OCI-LY1 (cell line): ENCODE data around the gene LIME1.

Experiments
- H2AFZ ChIP-seq: fragments of 200-600 bp; sonication (generic), shearing (Covaris generic); 2 replicates; pipeline ENCODE4 v1.6.0; 2014; ENCODE audit warnings: antibody characterized with exemption, mild to moderate bottlenecking, low read length
- H3F3A ChIP-seq: fragments of 200-600 bp; sonication (generic), shearing (Covaris generic); 2 replicates; pipeline ENCODE4 v1.6.0; 2014; ENCODE audit warnings: mild to moderate bottlenecking, antibody characterized with exemption, low read length, moderate library complexity; ENCODE audit not compliant: insufficient read depth
- H3K27ac ChIP-seq: fragments of 200-600 bp; sonication (generic); 2 replicates; pipeline ENCODE4 v1.5.1; 2014; ENCODE audit warnings: low read length, mixed run types, mild to moderate bottlenecking, low read depth; ENCODE audit not compliant: poor library complexity, severe bottlenecking
- H3K27me3 ChIP-seq: fragments of 200-600 bp; sonication (generic); 2 replicates; pipeline ENCODE4 v1.6.0; 2014; ENCODE audit warnings: antibody characterized with exemption, mild to moderate bottlenecking, low read length, moderate library complexity; ENCODE audit not compliant: insufficient read depth
- H3K36me3 ChIP-seq: fragments of 200-600 bp; sonication (generic); 2 replicates; pipeline ENCODE4 v1.6.1; 2014; ENCODE audit warnings: mild to moderate bottlenecking, antibody characterized with exemption, low read length, moderate library complexity, mixed read lengths; ENCODE audit not compliant: insufficient read depth
- H3K4me1 ChIP-seq: fragments of 200-600 bp; sonication (generic); 2 replicates; pipeline ENCODE4 v1.5.1; 2014; ENCODE audit warnings: mild to moderate bottlenecking, low read length, moderate library complexity; ENCODE audit not compliant: insufficient read depth, severe bottlenecking
- H3K4me2 ChIP-seq: fragments of 200-600 bp; sonication (generic), shearing (Covaris generic); 2 replicates; pipeline ENCODE4 v1.6.1; 2014; ENCODE audit warnings: low read length
- H3K4me3 ChIP-seq: fragments of 200-600 bp; sonication (generic); 2 replicates; pipeline ENCODE4 v1.5.1; 2014; ENCODE audit warnings: low read length, low read depth, mild to moderate bottlenecking, mixed read lengths; ENCODE audit not compliant: poor library complexity, severe bottlenecking
- H3K79me2 ChIP-seq: fragments of 200-600 bp; shearing (Covaris generic); 2 replicates; pipeline ENCODE4 v1.6.1; 2016; ENCODE audit warnings: mixed run types, low read length, mixed read lengths; ENCODE audit not compliant: insufficient read depth
- H3K9ac ChIP-seq: fragments of 200-600 bp; sonication (generic), shearing (Covaris generic); 2 replicates; pipeline ENCODE4 v1.6.1; 2014; ENCODE audit warnings: mild to moderate bottlenecking, low read length, mixed read lengths
- H3K9me2 ChIP-seq: fragments of 200-600 bp; sonication (generic), shearing (Covaris generic); 2 replicates; pipeline ENCODE4 v1.6.1; 2014; ENCODE audit warnings: low read depth, mild to moderate bottlenecking, low read length, mixed read lengths
- H3K9me3 ChIP-seq: fragments of 200-600 bp; shearing (Covaris generic); 2 replicates; pipeline ENCODE4 v1.6.1; 2014; ENCODE audit warnings: low read length, mixed read lengths
- H4K20me1 ChIP-seq: fragments of 200-600 bp; sonication (generic), shearing (Covaris generic); 2 replicates; pipeline ENCODE4 v1.6.0; 2016; ENCODE audit warnings: mild to moderate bottlenecking, low read length; ENCODE audit not compliant: insufficient read depth
- CTCF ChIP-seq: fragments of 200-600 bp; sonication (generic), shearing (Covaris generic); IDR thresholded peaks from 2 replicates; pipeline ENCODE4 v1.5.1; 2017; ENCODE audit warnings: mild to moderate bottlenecking, antibody characterized with exemption, low read length, moderate library complexity, mixed read lengths
- EZH2 ChIP-seq: fragments of 200-600 bp; sonication (generic), shearing (Covaris generic); IDR thresholded peaks from 2 replicates; pipeline ENCODE4 v1.8.0; 2017; ENCODE audit warnings: borderline replicate concordance, mixed run types, mild to moderate bottlenecking, antibody characterized with exemption, low read length, moderate library complexity, mixed read lengths

The LIME1 gene

GRCh38 chr20:63733579-63734081 lies 2.8 kb upstream of the LIME1 start:
- Histone ChIP-seq H3K4me1 (peaks cover 50% of the 10 kb centered on the region), H3K79me2 (no peaks in the 10 kb centered on the region), H3K27ac (no peak overlapping the region), H3K36me3 (peaks cover 23% of the 10 kb centered on the region), H3F3A (0 out of 2 replicates have a peak, but pooled peaks cover 1% of the 10 kb centered on the region), H3K4me2 (no peak overlapping the region), H4K20me1 (no peaks in the 10 kb centered on the region), H2AFZ (no peak overlapping the region), H3K9me2 (no peaks in the 10 kb centered on the region), H3K9me3 (no peaks in the 10 kb centered on the region), H3K4me3 (no peak overlapping the region), H3K9ac (no peak overlapping the region), H3K27me3 (no peaks in the 10 kb centered on the region; the same call in 1 of the 2 replicates)
- TF ChIP-seq EZH2, result no peak
- no peak for TF ChIP-seq CTCF

GRCh38 chr20:63734111-63734945 lies 2.1 kb upstream of the LIME1 start:
- Histone ChIP-seq H3K27me3 (no peaks in the 10 kb centered on the region; the same call in 1 of the 2 replicates), H3K9me3 (no peaks in the 10 kb centered on the region), H3K4me3 (no peak overlapping the region), H3K4me2 (no peak overlapping the region), H2AFZ (no peak overlapping the region), H3K36me3 (peaks cover 23% of the 10 kb centered on the region), H3K4me1 (peaks cover 52% of the 10 kb centered on the region), H3K79me2 (no peaks in the 10 kb centered on the region), H3K27ac (no peak overlapping the region), H3K9me2 (no peaks in the 10 kb centered on the region), H3F3A (no peaks in the 10 kb centered on the region; the same call in 1 of the 2 replicates), H4K20me1 (no peaks in the 10 kb centered on the region), H3K9ac (no peak overlapping the region)
- TF ChIP-seq EZH2 (no peak), CTCF (no peak)

- Histone ChIP-seq H3K4me3 (no peak overlapping the region), H3K79me2 (no peaks in the 10 kb centered on the region), H3K27me3 (no peaks in the 10 kb centered on the region; the same call in 1 of the 2 replicates), H3K27ac (no peak overlapping the region), H3K4me1 (peaks cover 48% of the 10 kb centered on the region), H3F3A (no peaks in the 10 kb centered on the region; the same call in 1 of the 2 replicates), H2AFZ (no peak overlapping the region), H3K4me2 (no peak overlapping the region), H3K9me2 (no peaks in the 10 kb centered on the region), H4K20me1 (no peaks in the 10 kb centered on the region), H3K36me3 (peaks cover 23% of the 10 kb centered on the region), H3K9me3 (no peaks in the 10 kb centered on the region), H3K9ac (no peak overlapping the region)
- TF ChIP-seq CTCF (no peak), EZH2 (no peak)
These were observed 1.3 kb upstream of the LIME1 start for GRCh38 chr20:63734946-63735858.
